Naive thymus-derived CD4-positive, alpha-beta T cell (primary cell): ENCODE measurements around the gene BNIP5. TPM values are rescaled to one million over a fixed set of nuclear protein-coding genes. Genes with fewer than 3 reads are reported as not detected.
A peak's percentile ranks its signal among the peaks of the same experiment; 100 is the strongest.

Experiments
- ATAC-seq: fragments of 150-1000 bp; cut with Tn5 transposase; 2 replicates; pipeline ENCODE4 v1.10.0; 2021; ENCODE audit warnings: mild to moderate bottlenecking, moderate library complexity
- CTCF ChIA-PET: fragments of 350-600 bp; sonication (Branson Sonifier 250); formaldehyde crosslinking; loops from one replicate; lab custom pipeline; 2021; ENCODE audit warnings: antibody characterized with exemption; lab: Charles Lee
- POLR2A ChIA-PET: fragments of 350-600 bp; sonication (Branson Sonifier 250); formaldehyde crosslinking; loops from one replicate; lab custom pipeline; 2021; ENCODE audit warnings: antibody characterized with exemption, inconsistent platforms; lab: Charles Lee
- DNase-seq, 9 donors: peaks; one replicate each; pipeline versions ENCODE4 v3.0.0 to v3.0.0-alpha.2; 2020 to 2022; ENCODE audit warnings: mixed read lengths in 1 of 9
- H3K27ac ChIP-seq: one replicate; pipeline ENCODE4 v1.7.0; 2013; ENCODE audit warnings: mild to moderate bottlenecking, low read depth, low read length, moderate library complexity
- H3K27me3 ChIP-seq, 2 donors: one replicate each; pipeline ENCODE4 v1.7.0; 2013; ENCODE audit warnings: low read length in 2 of 2, mild to moderate bottlenecking in 2 of 2, moderate library complexity in 2 of 2; ENCODE audit not compliant: control insufficient read depth in 2 of 2, insufficient read depth in 2 of 2
- H3K36me3 ChIP-seq, 3 experiments: 1 replicate in 2 of 3; 2 replicates in 1 of 3; pipeline ENCODE4 v1.7.0; 2013; ENCODE audit warnings: low read length in 3 of 3, mild to moderate bottlenecking in 3 of 3, moderate library complexity in 1 of 3; ENCODE audit not compliant: insufficient read depth in 3 of 3, control insufficient read depth in 2 of 3
- H3K4me1 ChIP-seq, 2 donors: one replicate each; pipeline ENCODE4 v1.7.0; 2013; ENCODE audit warnings: low read length in 2 of 2, mild to moderate bottlenecking in 2 of 2, moderate library complexity in 1 of 2; ENCODE audit not compliant: control insufficient read depth in 2 of 2, insufficient read depth in 2 of 2
- H3K4me3 ChIP-seq: 2 replicates; pipeline ENCODE4 v1.7.0; 2013; ENCODE audit warnings: mild to moderate bottlenecking, low read length
- H3K9me3 ChIP-seq, 3 experiments: 1 replicate in 2 of 3; 2 replicates in 1 of 3; pipeline ENCODE4 v1.7.0; 2013; ENCODE audit warnings: low read length in 3 of 3; ENCODE audit not compliant: control insufficient read depth in 2 of 3
- H3K27ac Mint-ChIP-seq, 9 donors: one replicate each; pipeline ENCODE4 v1.8.0; 2020 to 2022; ENCODE audit warnings: mixed read lengths in 9 of 9, mild to moderate bottlenecking in 8 of 9, moderate library complexity in 5 of 9, inconsistent platforms in 2 of 9
- H3K27me3 Mint-ChIP-seq, 5 donors: one replicate each; pipeline ENCODE4 v1.8.0; 2021 to 2022; ENCODE audit warnings: mixed read lengths in 5 of 5, mild to moderate bottlenecking in 1 of 5
- H3K36me3 Mint-ChIP-seq, 5 donors: one replicate each; pipeline ENCODE4 v1.8.0; 2020 to 2022; ENCODE audit warnings: mixed read lengths in 5 of 5, mild to moderate bottlenecking in 3 of 5, inconsistent platforms in 1 of 5
- H3K4me1 Mint-ChIP-seq, 7 donors: one replicate each; pipeline ENCODE4 v1.8.0; 2020 to 2022; ENCODE audit warnings: mixed read lengths in 7 of 7, mild to moderate bottlenecking in 3 of 7, inconsistent platforms in 1 of 7
- H3K4me3 Mint-ChIP-seq, 10 donors: one replicate each; pipeline ENCODE4 v1.8.0; 2020 to 2022; ENCODE audit warnings: mild to moderate bottlenecking in 10 of 10, mixed read lengths in 10 of 10, moderate library complexity in 6 of 10, inconsistent platforms in 2 of 10
- H3K9me3 Mint-ChIP-seq, 11 donors: one replicate each; pipeline ENCODE4 v1.8.0; 2020 to 2022; ENCODE audit warnings: mixed read lengths in 11 of 11, mild to moderate bottlenecking in 4 of 11, inconsistent platforms in 1 of 11, moderate library complexity in 1 of 11
- intact Hi-C, 2 donors: fragments of 100-400 bp; cut with micrococcal nuclease; formaldehyde crosslinking; loops; one replicate each; pipeline ENCODE4 v1.15.1; 2023
- polyA plus RNA-seq, 2 donors: library from polyadenylated mRNA; unstranded; fragments of 300-500 nt; fragmentation: Illumina TruSeq; gene quantifications; one replicate each; pipeline ENCODE4 v1.2.3, GENCODE V29; 2021
- total RNA-seq, 6 experiments: library from RNA in 5 of 6; stranded (reverse) in 5 of 6; gene quantifications; 1 replicate in 5 of 6; 2 replicates in 1 of 6; pipeline ENCODE4 v1.2.3 and lab custom pipeline; 2021 to 2026

BNIP5 gene
- total and polyA plus RNA-seq, 7 experiments from 2014 or later: 0.05 TPM; not detected in 6

GRCh38 chr6:36306375-36306774, 30.3 kb downstream of the BNIP5 start:
- Mint-ChIP-seq H3K27me3 (peaks cover 0 to 30% (median 6%) of the 10 kb centered on the region in 5 donors), H3K27ac (no peak overlapping the region), H3K9me3 (peaks cover 0 to 3% (median 0%) of the 10 kb centered on the region in 11 donors), H3K4me3 (no peak overlapping the region), H3K36me3 (no peaks in the 10 kb centered on the region), H3K4me1 (peaks cover 0 to 11% (median 6%) of the 10 kb centered on the region in 7 donors)
- no peak overlapping the region for H3K27ac ChIP-seq
- no peaks in the 10 kb centered on the region for H3K4me1 ChIP-seq
- POLR2A ChIA-PET: no interaction called here
- CTCF ChIA-PET: interaction anchor here (1.0 to 1.2 kb wide), 2 partner anchors 10 to 12 kb away, joined by 3 to 4 read pairs; no protein-coding TSS in a partner anchor
- DNase-seq: no peak
- H3K4me3 ChIP-seq: no peak overlapping the region
- H3K27me3 ChIP-seq: no peaks in the 10 kb centered on the region
- intact Hi-C loops: no loop called here
- H3K9me3 ChIP-seq: no peaks in the 10 kb centered on the region
- no peak for ATAC-seq
- H3K36me3 ChIP-seq: no peaks in the 10 kb centered on the region

- peaks cover 0 to 3% (median 0%) of the 10 kb centered on the region in 11 donors for H3K9me3 Mint-ChIP-seq
- peaks cover 0 to 11% (median 6%) of the 10 kb centered on the region in 7 donors for H3K4me1 Mint-ChIP-seq
- Histone ChIP-seq H3K4me3 (no peak overlapping the region), H3K27me3 (no peaks in the 10 kb centered on the region), H3K4me1 (no peaks in the 10 kb centered on the region), H3K9me3 (no peaks in the 10 kb centered on the region), H3K36me3 (no peaks in the 10 kb centered on the region), H3K27ac (no peak overlapping the region)
- DNase-seq (no peak), ATAC-seq (no peak)
- no peak overlapping the region for H3K4me3 Mint-ChIP-seq
- peaks cover 0 to 30% (median 9%) of the 10 kb centered on the region in 5 donors for H3K27me3 Mint-ChIP-seq
- no peaks in the 10 kb centered on the region for H3K36me3 Mint-ChIP-seq
- POLR2A ChIA-PET: no interaction called here
- intact Hi-C loops: no loop called here
- CTCF ChIA-PET: interaction anchor here (1.2 kb wide), 1 partner anchor 9 kb away, joined by 4 read pairs; no protein-coding TSS in a partner anchor
- H3K27ac Mint-ChIP-seq: no peak overlapping the region
Observed at GRCh38 chr6:36305885-36306284, 30.8 kb downstream of the BNIP5 start.

DNA sequence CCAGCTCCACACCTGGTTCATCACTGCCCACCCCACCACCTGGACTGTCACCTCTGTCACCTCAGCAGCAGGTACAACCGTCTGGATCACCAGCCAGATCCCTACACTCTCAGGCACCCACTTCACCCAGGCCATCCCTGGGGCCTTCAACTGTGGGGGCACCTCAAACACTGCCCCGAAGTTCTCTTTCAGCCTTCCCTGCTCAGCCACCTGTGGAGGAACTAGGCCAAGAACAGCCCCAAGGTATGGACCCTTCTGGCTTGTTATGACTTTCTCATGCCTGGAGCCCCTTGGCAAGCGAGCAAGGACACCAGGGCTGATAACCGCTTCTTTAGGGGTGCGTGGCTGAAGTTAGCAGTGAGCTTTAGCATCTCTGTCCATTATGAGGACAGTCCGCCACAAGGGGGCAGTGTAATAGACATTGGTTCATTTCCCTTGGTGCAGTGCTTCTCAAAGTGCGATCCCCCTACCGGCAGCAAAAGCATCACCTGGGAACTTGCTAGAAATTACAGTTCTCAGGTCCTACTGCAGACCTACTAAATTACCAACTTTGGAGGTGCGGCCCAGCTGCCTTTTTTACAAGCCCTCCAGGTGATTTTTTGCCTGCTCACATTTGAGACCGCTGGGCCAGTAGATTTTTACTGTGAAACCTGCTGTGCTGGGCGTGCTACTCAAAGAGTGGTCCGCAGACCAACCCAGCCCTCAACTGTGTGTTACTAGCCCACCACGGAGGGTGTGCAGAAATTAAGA, 34.3 kb downstream of the BNIP5 start:
- Histone ChIP-seq H3K4me1 (no peaks in the 10 kb centered on the region), H3K27ac (no peak overlapping the region), H3K4me3 (no peak overlapping the region), H3K27me3 (no peaks in the 10 kb centered on the region), H3K36me3 (no peaks in the 10 kb centered on the region), H3K9me3 (no peaks in the 10 kb centered on the region)
- intact Hi-C loops: loop anchor here (1.0 to 2.0 kb wide), 6 partner anchors 58 to 456 kb away; partner anchors contain the start of gene MAPK14 (in 2 of the 2)
- H3K4me1 Mint-ChIP-seq: peaks cover 0 to 8% (median 6%) of the 10 kb centered on the region in 7 donors
- H3K4me3 Mint-ChIP-seq: no peak overlapping the region
- peaks cover 0 to 29% (median 5%) of the 10 kb centered on the region in 5 donors for H3K27me3 Mint-ChIP-seq
- peak overlapping the region in 4 of 9 donors; percentile 29 to 59 (median 48) for H3K27ac Mint-ChIP-seq
- no peaks in the 10 kb centered on the region for H3K36me3 Mint-ChIP-seq
- H3K9me3 Mint-ChIP-seq: peaks cover 0 to 3% (median 0%) of the 10 kb centered on the region in 11 donors
- DNase-seq (peak; percentile 74 to 92 (median 88)), ATAC-seq (peak; percentile 100)
- ChIA-PET CTCF (interaction anchor here (1.0 to 1.6 kb wide), 16 partner anchors 9 to 378 kb away, joined by 3 to 14 read pairs (median 5); partner anchors contain the start of gene MAPK14), POLR2A (interaction anchor here (0.6 to 0.9 kb wide), 2 partner anchors 77 to 182 kb away, joined by 3 to 5 read pairs; no protein-coding TSS in a partner anchor)

DNA sequence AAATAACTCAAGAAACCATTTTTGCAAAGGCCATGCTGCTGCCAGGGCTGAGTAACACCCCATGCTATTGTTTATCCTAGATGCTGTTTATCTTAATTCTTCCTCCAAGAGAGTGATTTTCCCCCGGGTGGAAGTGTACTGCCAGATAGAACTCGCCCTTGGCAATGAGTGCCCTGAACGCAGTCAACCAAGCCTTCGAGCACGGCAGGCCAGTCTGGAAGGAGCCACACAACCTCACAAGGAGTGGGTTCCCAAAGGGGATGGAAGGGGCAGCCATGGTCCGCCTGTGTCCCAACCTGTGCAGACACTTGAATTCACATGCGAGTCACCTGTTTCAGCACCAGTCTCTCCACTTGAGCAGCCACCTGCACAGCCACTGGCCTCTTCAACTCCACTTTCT, 34.9 kb downstream of the BNIP5 start:
- ChIA-PET POLR2A (no interaction called here), CTCF (interaction anchor here (1.0 to 1.6 kb wide), 15 partner anchors 9 to 378 kb away, joined by 3 to 14 read pairs (median 5); partner anchors contain the start of gene MAPK14)
- Mint-ChIP-seq H3K36me3 (no peaks in the 10 kb centered on the region), H3K9me3 (peaks cover 0 to 3% (median 0%) of the 10 kb centered on the region in 11 donors), H3K4me1 (peaks cover 0 to 8% (median 6%) of the 10 kb centered on the region in 7 donors), H3K4me3 (no peak overlapping the region), H3K27ac (no peak overlapping the region), H3K27me3 (peaks cover 0 to 33% (median 5%) of the 10 kb centered on the region in 5 donors)
- no peak overlapping the region for H3K27ac ChIP-seq
- H3K36me3 ChIP-seq: no peaks in the 10 kb centered on the region
- H3K9me3 ChIP-seq: no peaks in the 10 kb centered on the region
- H3K4me3 ChIP-seq: no peak overlapping the region
- ATAC-seq: no peak
- intact Hi-C loops: loop anchor here (1.0 to 2.0 kb wide), 6 partner anchors 59 to 457 kb away; partner anchors contain the start of gene MAPK14 (in 2 of the 2)
- no peaks in the 10 kb centered on the region for H3K27me3 ChIP-seq
- no peak for DNase-seq
- H3K4me1 ChIP-seq: no peaks in the 10 kb centered on the region

DNA sequence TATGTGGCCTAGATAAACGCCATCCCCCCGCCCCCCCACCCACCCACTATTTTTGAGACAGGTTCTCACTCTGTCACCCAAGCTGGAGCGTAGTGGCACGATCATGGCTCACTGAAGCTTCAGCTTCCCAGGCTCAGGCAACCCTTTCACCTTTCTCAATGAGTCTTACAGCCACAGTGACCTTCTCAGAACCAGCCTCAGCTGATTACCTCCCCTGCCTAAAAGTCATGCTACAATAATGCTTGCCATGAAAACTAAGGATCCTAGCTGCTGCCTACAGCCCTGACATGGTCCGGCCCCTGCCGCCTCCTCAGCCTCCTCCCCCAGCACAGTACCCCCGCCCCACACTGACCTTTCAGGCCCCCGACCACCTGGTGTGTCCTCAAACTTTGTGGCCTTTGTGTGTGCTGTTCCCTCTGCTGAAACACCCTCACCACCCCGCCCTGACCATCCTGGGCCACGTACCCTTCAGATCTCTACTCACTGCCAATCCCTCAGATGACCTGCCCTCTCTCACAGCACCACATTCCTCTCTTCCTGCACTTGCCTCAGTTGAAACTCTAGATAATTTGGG, 35.5 kb downstream of the BNIP5 start:
- ATAC-seq (no peak), DNase-seq (no peak)
- POLR2A ChIA-PET: interaction anchor here (0.7 kb wide), 1 partner anchor 274 kb away, joined by 3 read pairs; the partner anchor contains the start of gene MAPK14
- Histone ChIP-seq H3K27ac (no peak overlapping the region), H3K9me3 (no peaks in the 10 kb centered on the region), H3K27me3 (no peaks in the 10 kb centered on the region), H3K36me3 (no peaks in the 10 kb centered on the region), H3K4me3 (no peak overlapping the region), H3K4me1 (no peaks in the 10 kb centered on the region)
- Mint-ChIP-seq H3K27me3 (peaks cover 0 to 33% (median 5%) of the 10 kb centered on the region in 5 donors), H3K4me3 (no peak overlapping the region), H3K36me3 (no peaks in the 10 kb centered on the region), H3K9me3 (peaks cover 0 to 3% (median 0%) of the 10 kb centered on the region in 11 donors), H3K27ac (no peak overlapping the region), H3K4me1 (peaks cover 0 to 8% (median 6%) of the 10 kb centered on the region in 7 donors)
- intact Hi-C loops: no loop called here
- CTCF ChIA-PET: interaction anchor here (0.8 kb wide), 1 partner anchor 14 kb away, joined by 6 read pairs; no protein-coding TSS in a partner anchor

GRCh38 chr6:36298027-36298426, 38.7 kb downstream of the BNIP5 start:
- no peak for DNase-seq
- H3K4me3 ChIP-seq: no peak overlapping the region
- no peaks in the 10 kb centered on the region for H3K36me3 Mint-ChIP-seq
- ATAC-seq: no peak
- POLR2A ChIA-PET: no interaction called here
- H3K9me3 ChIP-seq: no peaks in the 10 kb centered on the region
- CTCF ChIA-PET: no interaction called here
- peaks cover 0 to 10% (median 6%) of the 10 kb centered on the region in 7 donors for H3K4me1 Mint-ChIP-seq
- no peak overlapping the region for H3K27ac ChIP-seq
- H3K36me3 ChIP-seq: no peaks in the 10 kb centered on the region
- peaks cover 0 to 32% (median 5%) of the 10 kb centered on the region in 5 donors for H3K27me3 Mint-ChIP-seq
- no peaks in the 10 kb centered on the region for H3K9me3 Mint-ChIP-seq
- no peak overlapping the region for H3K27ac Mint-ChIP-seq
- no peaks in the 10 kb centered on the region for H3K27me3 ChIP-seq
- no peak overlapping the region for H3K4me3 Mint-ChIP-seq
- intact Hi-C loops: no loop called here
- no peaks in the 10 kb centered on the region for H3K4me1 ChIP-seq
